Measurements from ENCODE around the gene CELF4. TPM values are rescaled to one million over a fixed set of nuclear protein-coding genes. Genes with fewer than 3 reads are reported as not detected.

CELF4 gene
- total RNA-seq, 1 donor from 2014 or later, result 2.3 TPM

GRCh38 chr18:37588289-37588688 lies 22.7 kb upstream of the CELF4 start:
- H3K9me3 Mint-ChIP-seq, result no peaks in the 10 kb centered on the region
- no peak for DNase-seq (ENCODE audit: low spot score in 2 of 2, unreplicated experiment in 2 of 2)
- no peaks in the 10 kb centered on the region for H3K36me3 Mint-ChIP-seq
- no peaks in the 10 kb centered on the region for H3K4me1 Mint-ChIP-seq
- H3K27ac Mint-ChIP-seq, result no peak overlapping the region
- H3K4me3 Mint-ChIP-seq, result no peak overlapping the region
- TF ChIP-seq CTCF (IDR thresholded peaks at IDR 0.05; ENCODE audit: unreplicated experiment), result no peak
- H3K27me3 Mint-ChIP-seq (ENCODE audit: low read depth), result peaks cover 26% of the 10 kb centered on the region

- TF ChIP-seq CTCF (IDR thresholded peaks at IDR 0.05; ENCODE audit: unreplicated experiment), result no peak
- Mint-ChIP-seq H3K36me3 (no peaks in the 10 kb centered on the region), H3K4me3 (no peak overlapping the region), H3K4me1 (no peaks in the 10 kb centered on the region), H3K9me3 (no peaks in the 10 kb centered on the region), H3K27ac (no peak overlapping the region), H3K27me3 (ENCODE audit: low read depth) (peaks cover 42% of the 10 kb centered on the region)
- DNase-seq (ENCODE audit: low spot score in 2 of 2, unreplicated experiment in 2 of 2), result no peak
These were observed 21.1 kb upstream of the CELF4 start for GRCh38 chr18:37586656-37587225.

- H3K36me3 Mint-ChIP-seq, result no peaks in the 10 kb centered on the region
- H3K27ac Mint-ChIP-seq, result no peak overlapping the region
- no peak for TF ChIP-seq CTCF (IDR thresholded peaks at IDR 0.05; ENCODE audit: unreplicated experiment)
- no peak for DNase-seq (ENCODE audit: low spot score in 2 of 2, unreplicated experiment in 2 of 2)
- H3K4me3 Mint-ChIP-seq, result no peak overlapping the region
- H3K27me3 Mint-ChIP-seq (ENCODE audit: low read depth), result peaks cover 57% of the 10 kb centered on the region
- H3K4me1 Mint-ChIP-seq, result no peaks in the 10 kb centered on the region
- H3K9me3 Mint-ChIP-seq, result no peaks in the 10 kb centered on the region
These were observed 19.5 kb upstream of the CELF4 start for GRCh38 chr18:37584952-37585695.

GRCh38 chr18:37584217-37584616 lies 18.6 kb upstream of the CELF4 start:
- Mint-ChIP-seq H3K4me3 (no peak overlapping the region), H3K4me1 (no peaks in the 10 kb centered on the region), H3K36me3 (no peaks in the 10 kb centered on the region), H3K27ac (no peak overlapping the region), H3K27me3 (ENCODE audit: low read depth) (peaks cover 66% of the 10 kb centered on the region), H3K9me3 (no peaks in the 10 kb centered on the region)
- DNase-seq (ENCODE audit: low spot score in 2 of 2, unreplicated experiment in 2 of 2), result no peak
- TF ChIP-seq CTCF (IDR thresholded peaks at IDR 0.05; ENCODE audit: unreplicated experiment), result no peak

GRCh38 chr18:37582261-37582660 lies 16.7 kb upstream of the CELF4 start:
- TF ChIP-seq CTCF (IDR thresholded peaks at IDR 0.05; ENCODE audit: unreplicated experiment), result no peak
- Mint-ChIP-seq H3K27ac (no peak overlapping the region), H3K4me1 (no peaks in the 10 kb centered on the region), H3K9me3 (no peaks in the 10 kb centered on the region), H3K4me3 (no peak overlapping the region), H3K36me3 (no peaks in the 10 kb centered on the region), H3K27me3 (ENCODE audit: low read depth) (peaks cover 81% of the 10 kb centered on the region)
- DNase-seq (ENCODE audit: low spot score in 2 of 2, unreplicated experiment in 2 of 2), result no peak

All from mesothelial cell of epicardium (in vitro differentiated cells).